ENCODE data around the gene SNX30.
A peak's percentile ranks its signal among the peaks of the same experiment; 100 is the strongest.

SNX30 gene

DNA sequence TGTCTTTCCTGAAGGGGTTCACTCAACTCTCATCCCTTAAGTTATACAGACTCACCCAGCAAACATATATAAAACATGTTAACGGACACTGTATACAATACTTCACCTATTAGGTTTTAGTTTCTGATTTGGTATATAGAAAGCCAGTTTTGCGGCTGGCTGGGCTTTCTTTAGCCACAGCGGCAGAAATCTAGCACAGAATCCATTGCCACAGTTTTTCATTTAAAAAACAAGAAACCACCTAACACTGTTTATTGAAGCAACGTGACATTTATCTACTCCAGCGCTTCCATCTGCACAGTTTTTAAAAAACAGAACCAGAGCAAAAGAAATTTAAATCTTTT is 67.3 kb downstream of the SNX30 start:
- TF ChIP-seq SP1 (IDR thresholded peaks at IDR 0.05) (no peak), ELF4 (IDR thresholded peaks at IDR 0.05) (no peak), FOXM1 (IDR thresholded peaks at IDR 0.05; ENCODE audit: borderline replicate concordance) (no peak), BHLHE40 (IDR thresholded peaks at IDR 0.05; ENCODE audit: borderline replicate concordance) (no peak), LEF1 (IDR thresholded peaks at IDR 0.05; ENCODE audit: borderline replicate concordance) (no peak), HDGF (IDR thresholded peaks at IDR 0.05; ENCODE audit: borderline replicate concordance) (no peak), L3MBTL2 (conservative IDR thresholded peaks at IDR 0.05) (no peak)
- CTCF ChIA-PET, result no interaction called here
- POLR2A ChIA-PET, result no interaction called here

DNA sequence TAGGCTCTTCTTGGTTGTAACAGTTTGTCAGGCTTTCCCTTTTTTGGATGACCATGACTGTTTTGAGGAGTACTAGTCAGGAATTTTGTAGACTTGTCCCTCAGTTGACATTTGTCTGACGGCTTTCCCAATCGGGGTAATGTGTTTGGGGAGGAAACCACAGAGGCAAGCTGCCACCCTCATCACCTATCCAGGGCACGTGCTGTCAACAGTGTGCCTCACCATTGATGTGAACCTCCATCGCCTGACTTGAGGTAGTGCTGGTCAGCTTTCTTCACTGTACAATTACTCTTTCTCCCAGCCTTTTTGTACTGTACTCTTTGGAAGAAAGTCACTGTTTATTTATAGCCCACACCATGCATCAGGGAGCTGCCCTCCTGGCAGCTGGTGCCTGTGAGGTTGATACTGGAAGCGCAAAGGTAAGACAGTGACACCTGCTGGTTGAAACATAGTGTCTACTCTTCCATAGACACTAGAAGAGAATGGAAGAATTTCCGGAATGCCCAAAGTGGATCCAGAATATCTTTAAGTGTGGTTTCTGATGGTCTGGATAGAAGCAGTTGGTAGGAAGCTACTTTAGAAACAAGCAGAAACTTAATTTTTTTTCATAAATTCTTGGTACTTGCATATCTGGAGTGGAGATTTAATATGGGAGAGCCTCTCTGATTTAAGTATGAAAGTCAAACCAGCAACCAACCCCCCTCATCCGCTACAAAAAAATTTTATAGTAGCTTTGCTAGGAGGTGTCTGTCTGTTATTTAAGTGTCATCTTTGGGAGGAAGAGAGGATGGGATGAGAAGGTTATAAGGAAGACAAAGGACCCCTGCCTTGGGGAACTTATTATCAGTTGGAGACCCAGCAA is 69.3 kb downstream of the SNX30 start:
- ChIA-PET CTCF (interaction anchor here (0.6 to 1.2 kb wide), 7 partner anchors 9 to 538 kb away, joined by 3 read pairs; partner anchors contain the start of gene INIP), POLR2A (no interaction called here)
- peak; percentile 65 for DNase-seq (ENCODE audit: extremely low spot score)
- TF ChIP-seq, protein P1, sequence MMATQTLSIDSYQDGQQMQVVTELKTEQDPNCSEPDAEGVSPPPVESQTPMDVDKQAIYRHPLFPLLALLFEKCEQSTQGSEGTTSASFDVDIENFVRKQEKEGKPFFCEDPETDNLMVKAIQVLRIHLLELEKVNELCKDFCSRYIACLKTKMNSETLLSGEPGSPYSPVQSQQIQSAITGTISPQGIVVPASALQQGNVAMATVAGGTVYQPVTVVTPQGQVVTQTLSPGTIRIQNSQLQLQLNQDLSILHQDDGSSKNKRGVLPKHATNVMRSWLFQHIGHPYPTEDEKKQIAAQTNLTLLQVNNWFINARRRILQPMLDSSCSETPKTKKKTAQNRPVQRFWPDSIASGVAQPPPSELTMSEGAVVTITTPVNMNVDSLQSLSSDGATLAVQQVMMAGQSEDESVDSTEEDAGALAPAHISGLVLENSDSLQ (IDR thresholded peaks at IDR 0.05), result no peak
- TF ChIP-seq ARNT (IDR thresholded peaks at IDR 0.05), result no peak
- no peak for TF ChIP-seq HDGF (IDR thresholded peaks at IDR 0.05; ENCODE audit: borderline replicate concordance)
- TF ChIP-seq ELF4 (IDR thresholded peaks at IDR 0.05), result no peak

More for the DNA sequence above, 67.3 kb downstream of the SNX30 start:
- no peak for DNase-seq (ENCODE audit: extremely low spot score)

GRCh38 chr9:112820881-112821280 is 70.3 kb downstream of the SNX30 start:
- POLR2A ChIA-PET, result no interaction called here
- no peak for TF ChIP-seq FOXA1 (IDR thresholded peaks at IDR 0.05)
- no peak for TF ChIP-seq ARNT (IDR thresholded peaks at IDR 0.05)
- no peak for TF ChIP-seq NFRKB (IDR thresholded peaks at IDR 0.05)
- TF ChIP-seq SP1 (IDR thresholded peaks at IDR 0.05), result no peak
- TF ChIP-seq CTBP1 (IDR thresholded peaks at IDR 0.05; ENCODE audit: borderline replicate concordance), result no peak
- no peak for TF ChIP-seq FOXK2 (IDR thresholded peaks at IDR 0.05)
- TF ChIP-seq L3MBTL2 (conservative IDR thresholded peaks at IDR 0.05), result no peak
- no peak for TF ChIP-seq ELF4 (IDR thresholded peaks at IDR 0.05)
- TF ChIP-seq LEF1 (IDR thresholded peaks at IDR 0.05; ENCODE audit: borderline replicate concordance), result no peak
- no peak for TF ChIP-seq HDGF (IDR thresholded peaks at IDR 0.05; ENCODE audit: borderline replicate concordance)
- TF ChIP-seq BHLHE40 (IDR thresholded peaks at IDR 0.05; ENCODE audit: borderline replicate concordance), result no peak
- TF ChIP-seq ZNF384 (IDR thresholded peaks at IDR 0.05), result no peak
- TF ChIP-seq SUZ12 (IDR thresholded peaks at IDR 0.05), result no peak
- DNase-seq (ENCODE audit: extremely low spot score), result no peak
- CTCF ChIA-PET, result no interaction called here

DNA sequence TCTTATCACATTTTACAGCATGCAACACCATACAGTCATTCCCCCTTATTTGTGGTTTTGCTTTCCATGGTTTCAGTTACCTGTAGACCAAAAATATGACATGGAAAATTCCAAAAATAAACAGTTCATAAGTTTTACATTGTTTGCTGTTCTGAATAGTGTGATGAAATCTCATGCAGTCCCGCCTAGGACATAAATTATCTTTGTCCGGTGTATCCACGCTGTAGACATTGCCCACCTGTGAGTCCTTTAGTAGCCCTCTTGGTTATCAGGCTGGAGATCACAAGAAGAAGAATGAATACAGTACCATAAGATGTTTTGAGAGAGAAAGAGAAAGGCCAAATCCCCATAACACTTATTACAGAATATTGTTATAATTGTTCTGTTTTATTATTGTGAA is 72.1 kb downstream of the SNX30 start:
- CTCF ChIA-PET, result no interaction called here

DNA sequence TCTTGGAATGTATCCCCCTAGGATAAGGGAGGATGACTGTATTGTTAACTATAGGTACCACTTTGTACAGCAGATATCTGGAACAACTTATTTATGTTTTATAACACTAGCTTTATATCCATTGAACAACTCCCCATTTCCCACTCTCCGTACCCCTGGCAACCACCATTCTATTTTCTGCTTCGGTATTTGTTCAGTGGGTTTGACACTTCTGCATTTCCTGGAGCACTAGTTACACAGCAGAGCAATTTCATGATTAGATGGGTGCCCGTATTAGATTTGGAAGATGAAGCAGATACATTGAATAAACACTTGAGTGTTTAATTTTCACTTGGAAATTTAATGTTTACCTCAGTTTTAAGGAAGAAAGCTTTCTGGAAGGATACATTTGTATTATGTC is 72.7 kb downstream of the SNX30 start:
- POLR2A ChIA-PET, result no interaction called here
- no peak for TF ChIP-seq CTBP1 (IDR thresholded peaks at IDR 0.05; ENCODE audit: borderline replicate concordance)
- TF ChIP-seq FOXM1 (IDR thresholded peaks at IDR 0.05; ENCODE audit: borderline replicate concordance), result no peak
- TF ChIP-seq SUZ12 (IDR thresholded peaks at IDR 0.05), result no peak
- TF ChIP-seq, protein P1 (IDR thresholded peaks at IDR 0.05), result no peak
- TF ChIP-seq FOXK2 (IDR thresholded peaks at IDR 0.05), result no peak
- TF ChIP-seq L3MBTL2 (conservative IDR thresholded peaks at IDR 0.05), result no peak
- CTCF ChIA-PET, result no interaction called here
- no peak for DNase-seq (ENCODE audit: extremely low spot score)

More for the DNA sequence above, 72.1 kb downstream of the SNX30 start:
- no peak for TF ChIP-seq ZNF384 (IDR thresholded peaks at IDR 0.05)
- TF ChIP-seq LEF1 (IDR thresholded peaks at IDR 0.05; ENCODE audit: borderline replicate concordance), result no peak
- TF ChIP-seq SUZ12 (IDR thresholded peaks at IDR 0.05), result no peak
- TF ChIP-seq ELF4 (IDR thresholded peaks at IDR 0.05), result no peak
- no peak for TF ChIP-seq TARDBP (IDR thresholded peaks at IDR 0.05)
- no peak for TF ChIP-seq FOXA1 (IDR thresholded peaks at IDR 0.05)
- no peak for TF ChIP-seq ARNT (IDR thresholded peaks at IDR 0.05)
- no peak for TF ChIP-seq SP1 (IDR thresholded peaks at IDR 0.05)
- no peak for TF ChIP-seq FOXM1 (IDR thresholded peaks at IDR 0.05; ENCODE audit: borderline replicate concordance)
- TF ChIP-seq NFRKB (IDR thresholded peaks at IDR 0.05), result no peak
- TF ChIP-seq CTBP1 (IDR thresholded peaks at IDR 0.05; ENCODE audit: borderline replicate concordance), result no peak
- no peak for TF ChIP-seq HDGF (IDR thresholded peaks at IDR 0.05; ENCODE audit: borderline replicate concordance)
- no peak for TF ChIP-seq BHLHE40 (IDR thresholded peaks at IDR 0.05; ENCODE audit: borderline replicate concordance)
- TF ChIP-seq L3MBTL2 (conservative IDR thresholded peaks at IDR 0.05), result no peak
- POLR2A ChIA-PET, result no interaction called here
- DNase-seq (ENCODE audit: extremely low spot score), result no peak

- ChIA-PET POLR2A (no interaction called here), CTCF (interaction anchor here (0.9 kb wide), 1 partner anchor 12 kb away, joined by 3 read pairs; no protein-coding TSS in a partner anchor)
- TF ChIP-seq ARNT (IDR thresholded peaks at IDR 0.05) (no peak), L3MBTL2 (conservative IDR thresholded peaks at IDR 0.05) (no peak), FOXM1 (IDR thresholded peaks at IDR 0.05; ENCODE audit: borderline replicate concordance) (no peak), FOXK2 (IDR thresholded peaks at IDR 0.05) (no peak), BHLHE40 (IDR thresholded peaks at IDR 0.05; ENCODE audit: borderline replicate concordance) (no peak), FOXA1 (IDR thresholded peaks at IDR 0.05) (no peak), NFRKB (IDR thresholded peaks at IDR 0.05) (no peak)
- TF ChIP-seq, protein P1 (IDR thresholded peaks at IDR 0.05), result no peak
- no peak for DNase-seq (ENCODE audit: extremely low spot score)
Observed at GRCh38 chr9:112831281-112831851, 80.8 kb downstream of the SNX30 start.

Measured in HEK293T (cell line).